Activated T-helper 1 cell treated with anti-CD3 and anti-CD28 coated beads, Interleukin-2, amount 50 U/mL, for 16 hours (primary cell): ENCODE results near the gene SURF4.
"Not testable (repeated sequence)": the region's sequence is repeated elsewhere in the genome, so short reads cannot be mapped to it uniquely, and the experiment has no call there.

Source experiments
- DNase-seq, 2 donors: peaks; one replicate each; pipeline ENCODE4 v3.0.0-alpha.2; 2020; ENCODE audit warnings: low read depth in 1 of 2, low spot score in 1 of 2

The SURF4 gene

DNA sequence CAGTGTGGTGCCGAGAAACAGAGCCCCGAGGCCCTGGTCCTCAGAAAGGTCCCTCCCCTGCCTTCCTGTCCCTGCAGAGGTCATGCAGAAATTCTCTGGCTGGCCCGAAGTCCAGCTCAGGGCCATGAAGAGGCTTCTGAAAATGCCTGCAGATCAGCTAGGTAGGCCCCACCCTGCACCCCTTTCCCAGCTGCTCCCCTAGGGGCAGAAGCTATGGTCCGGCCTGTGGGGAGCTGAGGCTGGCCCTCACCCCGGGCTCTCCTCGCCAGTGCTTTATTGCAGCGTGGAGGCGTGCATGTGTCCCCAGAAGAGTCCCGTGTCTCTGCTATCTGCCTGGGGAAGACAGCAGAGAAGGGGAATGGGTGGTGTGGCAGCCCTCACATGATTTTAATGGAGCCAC is 22.0 kb upstream of the SURF4 start:
- DNase-seq: no peak

DNA sequence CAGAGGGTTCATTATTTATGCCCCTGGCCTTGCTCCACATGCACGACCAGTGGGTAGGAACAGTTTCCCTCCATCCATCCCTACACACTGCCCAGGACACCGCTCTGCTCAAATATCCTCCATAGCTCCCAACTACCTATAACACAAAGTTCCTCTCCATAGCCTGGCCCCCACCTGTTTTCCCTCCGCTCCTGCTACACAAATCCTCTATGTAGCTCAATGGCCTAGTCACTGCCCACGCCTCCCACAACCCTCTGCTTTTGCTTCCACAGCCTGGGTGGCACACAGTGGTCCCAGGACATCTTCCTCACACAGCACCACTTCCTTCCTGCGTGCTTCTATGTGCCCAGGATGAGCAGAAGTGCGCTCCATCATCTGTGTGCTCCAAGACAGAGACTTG is 21.5 kb upstream of the SURF4 start:
- DNase-seq: no peak

DNA sequence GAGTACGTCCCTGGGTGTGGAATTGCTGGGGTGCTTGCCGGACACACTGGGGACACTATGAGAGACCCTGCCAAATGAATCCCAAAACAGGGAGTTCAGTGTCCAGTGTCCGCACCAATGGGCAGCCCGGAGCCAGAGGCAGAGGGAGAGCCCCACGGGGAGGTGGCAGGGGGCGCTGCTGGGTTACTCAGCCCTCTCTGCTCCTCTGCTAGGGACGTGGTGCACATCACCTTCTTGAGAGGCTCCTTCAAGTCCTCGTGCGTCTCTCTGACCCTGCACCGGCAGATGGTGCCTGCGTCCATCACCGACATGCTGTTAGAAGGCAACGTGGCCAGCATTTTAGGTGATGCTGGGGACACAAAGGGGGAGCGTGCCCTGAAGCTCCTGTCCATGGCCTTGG is 21.1 kb upstream of the SURF4 start:
- no peak for DNase-seq

DNA sequence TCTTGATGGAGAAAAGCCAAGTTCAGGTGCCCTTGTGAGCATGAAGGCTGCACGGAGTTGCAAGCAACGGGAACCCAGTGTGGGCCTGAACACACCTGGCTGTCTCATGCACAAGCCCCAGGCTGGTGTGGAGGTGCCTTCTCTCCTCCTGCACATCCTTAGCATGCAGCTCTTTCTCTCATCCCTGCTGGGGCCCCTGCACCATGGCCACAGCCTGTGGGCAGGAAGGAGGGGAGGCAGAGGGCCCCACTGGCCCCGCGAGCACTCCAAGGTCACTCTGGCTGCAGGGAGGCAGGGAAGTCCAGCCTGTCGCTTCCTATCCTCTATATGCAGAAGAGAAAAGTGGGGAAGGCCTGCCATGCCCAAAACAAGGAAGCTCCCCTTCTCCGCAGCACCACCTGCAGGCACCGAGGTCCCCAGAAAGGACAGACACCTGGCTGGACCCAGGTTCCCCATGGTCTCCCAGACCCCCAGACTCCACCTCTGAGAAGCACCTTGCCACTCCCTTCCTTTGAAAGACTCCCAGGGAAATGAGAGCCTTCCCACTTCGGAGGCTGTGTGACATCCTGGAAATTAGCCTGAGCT is 18.9 kb upstream of the SURF4 start:
- no peak for DNase-seq

DNA sequence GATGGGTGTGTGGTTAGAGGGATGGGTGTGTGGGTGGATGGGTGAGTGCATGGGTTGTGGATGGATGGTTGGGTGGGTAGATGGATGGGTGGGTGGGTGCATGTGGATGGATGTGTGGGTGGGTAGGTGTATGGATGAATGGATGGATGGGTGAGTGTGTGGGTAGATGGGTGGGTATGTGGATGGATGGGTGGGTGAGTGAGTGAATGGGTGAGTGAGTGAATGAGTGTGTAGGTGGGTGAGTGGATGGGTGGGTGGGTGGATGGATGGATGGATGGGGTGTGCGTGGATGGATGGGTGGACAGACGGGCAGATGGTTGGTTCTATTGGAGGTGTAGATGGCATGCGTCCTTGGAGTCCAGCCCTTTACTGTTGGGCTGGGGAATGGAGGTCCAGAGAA is 17.5 kb upstream of the SURF4 start:
- no peak for DNase-seq

DNA sequence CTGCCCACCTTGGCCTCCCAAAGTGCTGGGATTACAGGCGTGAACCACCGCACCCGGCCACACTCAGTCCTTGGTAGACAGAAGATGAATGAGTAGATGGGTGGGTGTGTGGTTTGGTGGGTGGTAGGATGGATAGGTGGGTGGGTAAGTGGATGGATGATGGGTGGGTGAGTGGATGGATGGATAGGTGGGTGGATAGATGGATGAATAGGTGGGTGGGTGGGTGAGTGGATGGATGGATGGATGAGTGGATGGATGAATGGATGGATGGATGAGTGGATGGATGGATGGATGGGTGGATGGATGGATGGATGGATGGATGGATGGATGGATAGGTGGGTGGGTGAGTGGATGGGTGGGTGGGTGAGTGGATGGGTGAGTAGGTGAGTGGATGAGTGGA is 16.4 kb upstream of the SURF4 start:
- not testable (repeated sequence) for DNase-seq

DNA sequence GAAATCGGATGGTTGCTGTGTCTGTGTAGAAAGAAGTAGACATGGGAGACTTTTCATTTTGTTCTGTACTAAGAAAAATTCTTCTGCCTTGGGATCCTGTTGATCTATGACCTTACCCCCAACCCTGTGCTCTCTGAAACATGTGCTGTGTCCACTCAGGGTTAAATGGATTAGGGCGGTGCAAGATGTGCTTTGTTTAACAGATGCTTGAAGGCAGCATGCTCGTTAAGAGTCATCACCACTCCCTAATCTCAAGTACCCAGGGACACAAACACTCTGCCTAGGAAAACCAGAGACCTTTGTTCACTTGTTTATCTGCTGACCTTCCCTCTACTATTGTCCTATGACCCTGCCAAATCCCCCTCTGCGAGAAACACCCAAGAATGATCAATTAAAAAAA is 15.6 kb upstream of the SURF4 start:
- not testable (repeated sequence) for DNase-seq

DNA sequence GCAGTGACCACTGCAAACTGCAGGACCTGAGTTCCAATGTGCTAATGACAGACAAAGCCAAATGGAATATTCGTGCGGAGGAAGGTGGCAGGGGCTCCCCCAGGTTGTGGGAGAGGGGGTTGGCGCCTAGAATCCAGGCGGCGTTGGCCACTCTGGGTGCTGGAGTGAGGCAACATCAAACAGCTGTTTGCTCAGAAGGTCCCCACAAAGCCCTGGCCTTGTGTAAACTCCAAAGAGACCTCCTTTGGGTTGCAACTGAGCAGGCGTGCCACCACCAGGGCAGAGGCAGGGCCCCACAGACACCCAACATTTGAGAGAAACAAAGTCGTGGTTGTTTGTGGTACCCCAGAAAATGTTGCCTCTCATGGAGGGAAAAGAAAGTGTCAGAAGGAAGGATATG is 14.9 kb upstream of the SURF4 start:
- DNase-seq: no peak

DNA sequence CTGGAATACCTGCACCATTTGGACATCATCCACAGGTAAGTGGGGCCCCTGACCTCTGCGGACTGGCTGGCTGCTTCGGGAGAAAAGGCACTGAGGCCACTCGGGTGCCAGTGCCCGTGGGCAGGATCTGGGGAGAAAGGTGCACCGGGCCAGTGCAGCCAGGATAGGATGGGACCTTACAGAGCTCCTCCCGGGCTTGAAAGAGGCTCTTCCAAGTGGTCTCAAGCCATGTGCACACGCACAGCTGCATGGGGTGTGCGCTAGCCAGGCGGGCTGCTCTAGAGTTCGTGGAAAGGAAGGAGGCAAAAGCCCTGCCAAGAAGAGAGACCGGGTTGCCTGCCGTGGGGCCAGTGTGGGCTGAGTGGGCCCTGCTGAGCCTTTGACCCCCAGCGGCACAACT is 13.7 kb upstream of the SURF4 start:
- DNase-seq: no peak

DNA sequence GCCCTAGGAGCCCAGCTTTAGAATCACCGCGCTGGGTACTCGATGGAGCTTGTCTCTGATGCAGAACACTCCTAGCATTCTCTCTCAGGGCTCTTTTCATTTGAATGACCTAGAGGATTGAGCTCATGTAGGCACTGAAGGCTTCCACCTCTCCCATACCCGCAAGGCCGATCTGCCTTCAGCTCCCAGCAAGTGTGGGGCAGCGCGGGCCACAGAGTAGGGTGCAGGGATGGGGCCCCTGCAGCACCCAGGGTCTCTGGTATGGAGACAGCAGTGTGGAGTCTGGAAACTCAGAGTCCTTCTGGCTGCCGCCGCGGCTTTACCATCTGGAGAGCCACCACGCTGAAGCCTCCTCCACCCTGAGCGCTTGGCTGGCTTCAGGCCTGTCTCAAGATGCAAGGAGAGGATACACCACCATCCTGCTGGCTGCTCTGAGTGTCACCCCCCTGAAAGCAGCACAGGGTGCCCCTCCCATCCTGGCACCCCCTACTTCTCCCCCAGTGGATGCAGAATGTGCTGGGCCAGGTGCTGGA is 13.2 kb upstream of the SURF4 start:
- no peak for DNase-seq

DNA sequence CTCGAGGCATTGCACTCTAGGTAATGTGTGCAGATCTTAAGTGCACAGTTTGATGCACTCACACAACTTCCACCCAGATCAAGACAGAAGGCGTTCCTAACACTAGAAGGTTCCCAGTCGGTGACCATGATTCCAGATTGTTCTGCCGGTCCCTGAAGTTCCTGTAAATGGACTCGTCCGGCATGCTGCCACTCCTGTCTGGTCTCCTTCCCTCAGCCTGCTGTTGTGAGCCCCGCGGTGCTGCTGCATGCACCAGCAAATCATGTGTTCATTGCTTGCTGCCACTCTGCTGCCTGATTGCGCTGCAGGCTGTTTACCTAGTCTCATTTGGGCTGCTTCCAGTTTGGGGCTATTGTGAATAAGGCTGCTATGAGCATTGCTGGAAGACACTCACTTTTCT is 11.8 kb upstream of the SURF4 start:
- no peak for DNase-seq

DNA sequence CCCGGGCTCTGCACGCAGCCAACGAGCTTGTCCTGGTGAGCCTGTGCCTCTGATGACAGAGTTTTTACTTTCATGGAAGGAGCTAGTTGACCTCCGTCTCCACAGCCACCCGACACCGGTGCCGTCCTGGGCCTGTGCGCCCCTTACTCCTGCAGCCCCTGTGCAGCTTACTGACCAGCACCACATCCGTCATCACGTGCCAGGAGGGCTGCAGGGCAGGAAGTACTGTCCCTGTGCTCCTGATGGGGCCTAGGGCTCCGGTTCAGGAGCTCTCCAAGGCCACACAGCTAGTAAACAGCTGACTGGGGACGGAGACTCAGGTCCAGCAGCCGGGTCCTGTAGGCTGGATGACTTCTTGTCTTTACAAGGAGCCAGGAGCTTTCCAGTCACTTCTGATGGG is 10.5 kb upstream of the SURF4 start:
- no peak for DNase-seq

DNA sequence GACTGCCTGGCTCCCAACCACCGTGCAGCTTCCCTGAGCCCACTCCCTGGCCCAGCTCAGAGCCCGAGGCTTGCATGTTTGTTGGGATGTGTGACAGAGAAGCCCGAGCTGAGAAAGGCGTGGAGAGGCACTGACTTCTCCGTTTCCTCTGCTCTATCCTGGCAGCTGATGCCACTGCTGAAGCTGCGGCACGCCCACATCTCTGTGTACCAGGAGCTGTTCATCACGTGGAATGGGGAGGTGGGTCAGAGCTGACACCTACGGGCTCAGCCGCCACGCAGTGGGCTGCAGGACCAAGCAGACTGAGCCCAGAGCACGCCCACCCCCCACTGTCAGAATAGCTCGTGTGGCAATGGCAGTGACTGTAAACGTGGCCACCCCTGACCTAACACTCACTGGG is 9.6 kb upstream of the SURF4 start:
- DNase-seq: no peak

DNA sequence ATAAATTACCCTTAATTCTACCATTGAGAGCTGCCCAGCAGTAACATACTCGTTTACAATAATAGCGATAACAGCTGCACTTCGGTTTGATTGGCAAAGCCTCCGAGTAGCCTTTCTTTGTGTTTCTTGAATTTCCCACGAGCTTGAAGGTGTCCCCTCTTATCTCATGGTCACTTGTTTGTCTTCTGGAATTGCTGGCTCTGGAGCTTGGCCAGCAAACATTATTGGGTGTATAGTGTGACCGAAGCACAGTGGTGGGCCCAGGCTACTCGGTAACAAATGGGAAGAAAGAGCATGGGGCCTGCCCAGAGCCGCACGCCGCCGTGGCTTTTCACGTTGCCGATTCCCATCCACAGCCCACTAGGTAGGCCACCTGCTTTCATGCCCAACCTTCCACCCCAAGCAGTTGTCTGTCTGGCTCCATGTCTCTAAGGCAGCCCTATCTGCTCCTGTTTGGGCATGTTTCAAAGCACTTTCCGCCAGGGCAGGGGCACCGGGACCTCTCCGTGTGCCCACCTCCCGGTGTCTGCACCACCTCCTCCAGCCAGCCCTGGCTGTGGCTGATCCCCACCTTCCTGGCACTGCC is 9.0 kb upstream of the SURF4 start:
- no peak for DNase-seq

DNA sequence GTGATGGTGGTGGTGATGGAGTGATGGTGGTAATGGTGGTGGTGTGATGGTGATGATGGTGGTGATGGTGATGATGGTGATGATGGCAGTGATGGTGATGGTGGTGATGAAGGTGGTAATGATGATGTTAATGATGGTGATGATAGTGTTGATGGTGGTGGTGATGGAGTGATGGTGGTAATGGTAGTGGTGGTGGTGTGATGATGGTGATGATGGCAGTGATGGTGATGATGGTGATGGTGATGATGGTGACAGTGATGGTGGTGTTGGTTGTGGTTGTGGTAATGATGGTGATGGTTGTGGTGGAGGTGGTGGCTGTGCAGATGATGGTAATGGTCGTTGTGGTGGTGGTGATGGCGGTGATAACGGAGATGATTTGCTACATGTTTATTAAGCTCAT is 7.6 kb upstream of the SURF4 start:
- no peak for DNase-seq

DNA sequence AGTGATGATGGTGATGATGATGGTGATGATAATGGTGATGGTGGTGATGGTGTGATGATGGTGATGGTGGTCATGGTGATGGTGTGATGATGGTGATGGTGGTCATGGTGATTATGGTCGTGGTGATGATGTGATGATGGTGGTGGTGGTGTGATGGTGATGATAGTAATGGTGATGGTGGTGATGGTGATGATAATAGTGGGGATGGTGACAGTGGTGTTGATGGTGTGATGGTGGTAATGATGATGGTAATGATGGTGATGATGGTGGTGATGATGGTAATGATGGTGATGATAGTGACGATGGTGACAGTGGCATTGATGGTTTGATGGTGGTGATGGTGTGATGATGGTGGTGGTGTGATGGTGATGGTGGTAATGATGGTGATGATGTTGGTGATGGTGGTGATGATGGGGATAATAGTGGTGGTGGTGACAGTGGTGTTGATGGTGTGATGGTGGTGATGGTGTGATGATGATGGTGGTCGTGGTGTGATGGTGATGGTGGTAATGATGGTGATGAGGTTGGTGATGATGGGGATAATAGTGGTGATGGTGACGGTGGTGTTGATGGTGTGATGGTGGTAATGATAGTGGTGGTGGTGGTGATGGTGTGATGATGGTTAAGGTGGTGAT is 6.8 kb upstream of the SURF4 start:
- DNase-seq: no peak

DNA sequence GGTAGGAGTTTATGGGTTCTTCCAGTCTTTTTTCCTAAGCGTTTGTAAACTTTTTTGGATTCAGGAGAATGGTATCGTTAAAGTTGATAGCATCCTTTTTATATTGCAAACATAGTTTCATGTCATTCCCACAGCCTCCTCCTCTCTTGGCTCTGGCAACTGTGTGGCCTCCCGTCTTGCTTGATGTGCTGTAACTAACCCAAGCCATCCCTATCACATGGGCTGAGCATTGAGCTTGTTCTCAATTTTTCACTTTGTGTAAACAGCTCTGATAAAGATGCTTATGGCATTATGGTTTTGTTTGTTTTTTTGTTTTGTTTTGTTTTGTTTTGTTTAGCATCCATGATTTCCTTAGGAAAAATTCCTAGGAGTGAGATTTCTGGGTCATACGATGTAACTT is 4.9 kb upstream of the SURF4 start:
- DNase-seq: no peak

DNA sequence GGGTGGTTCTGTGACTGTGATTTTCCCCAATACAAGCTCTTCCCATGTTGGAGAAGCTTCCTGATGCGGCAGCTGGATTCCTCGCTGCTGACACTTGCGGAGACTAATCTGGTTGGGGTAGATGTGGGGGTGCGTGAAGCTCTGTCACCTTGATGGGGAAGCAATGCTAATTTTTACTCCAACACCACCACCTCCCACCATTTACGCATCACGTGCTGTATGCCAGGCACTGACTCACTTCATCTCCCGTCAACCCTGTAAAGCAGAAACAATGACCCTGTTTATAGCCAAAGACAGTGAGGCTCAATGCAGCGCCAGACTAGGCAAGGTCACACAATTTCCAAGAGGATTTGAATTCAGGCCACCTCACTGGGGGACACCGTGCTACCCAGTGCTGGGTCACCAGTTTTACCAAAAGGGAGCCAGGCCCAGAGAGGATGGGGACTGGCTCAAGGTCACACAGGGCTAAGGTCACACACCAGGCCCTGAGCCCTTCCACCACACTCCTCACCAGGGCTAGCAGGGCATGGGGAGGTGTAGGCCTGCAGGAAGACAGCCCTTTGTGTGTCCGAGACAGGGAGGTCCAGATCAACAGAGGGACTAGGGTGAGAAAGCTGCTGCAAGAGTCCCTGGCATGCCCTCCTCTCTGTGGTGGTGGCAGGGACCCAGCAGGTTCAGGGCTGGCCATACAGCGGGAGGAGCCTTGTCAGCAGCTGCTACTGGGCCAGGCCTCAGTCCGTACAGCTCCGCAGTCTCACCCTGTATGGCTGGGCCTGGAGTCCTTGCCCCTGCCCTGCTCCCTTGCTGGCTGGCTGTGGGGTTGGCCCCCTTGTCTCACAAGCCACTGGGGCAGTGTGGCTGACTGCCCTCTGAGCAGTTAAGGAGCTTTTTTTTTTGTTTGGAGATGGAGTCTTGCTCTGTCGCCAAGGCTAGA is 3.6 kb upstream of the SURF4 start:
- no peak for DNase-seq

DNA sequence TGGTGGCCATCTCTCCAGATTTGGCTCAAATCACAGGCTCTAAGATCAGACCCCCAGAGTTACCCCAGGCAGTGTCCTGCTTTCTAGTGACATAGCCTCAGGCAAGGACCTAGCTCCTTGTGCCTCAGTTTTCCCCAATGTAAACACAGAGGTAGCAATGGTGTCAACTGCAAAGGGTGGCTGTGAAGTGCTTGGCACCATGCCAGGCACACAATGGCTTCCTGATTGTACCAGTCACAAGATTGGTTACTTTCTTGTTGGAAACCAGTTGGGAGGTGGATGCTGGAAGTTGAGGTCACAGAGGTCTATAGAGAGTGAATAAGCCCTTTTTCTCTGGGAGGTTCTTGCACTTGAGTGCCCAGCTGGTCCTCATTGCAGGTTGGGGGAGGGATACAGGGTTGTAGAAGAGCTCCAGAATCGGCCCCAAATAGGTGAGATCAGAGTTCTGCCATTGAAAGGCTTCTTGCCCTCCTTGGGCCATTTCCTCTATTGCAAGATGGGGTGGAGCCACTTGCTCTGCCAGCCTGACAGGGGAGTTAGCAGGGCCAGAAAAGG is 2.6 kb upstream of the SURF4 start:
- DNase-seq: no peak

DNA sequence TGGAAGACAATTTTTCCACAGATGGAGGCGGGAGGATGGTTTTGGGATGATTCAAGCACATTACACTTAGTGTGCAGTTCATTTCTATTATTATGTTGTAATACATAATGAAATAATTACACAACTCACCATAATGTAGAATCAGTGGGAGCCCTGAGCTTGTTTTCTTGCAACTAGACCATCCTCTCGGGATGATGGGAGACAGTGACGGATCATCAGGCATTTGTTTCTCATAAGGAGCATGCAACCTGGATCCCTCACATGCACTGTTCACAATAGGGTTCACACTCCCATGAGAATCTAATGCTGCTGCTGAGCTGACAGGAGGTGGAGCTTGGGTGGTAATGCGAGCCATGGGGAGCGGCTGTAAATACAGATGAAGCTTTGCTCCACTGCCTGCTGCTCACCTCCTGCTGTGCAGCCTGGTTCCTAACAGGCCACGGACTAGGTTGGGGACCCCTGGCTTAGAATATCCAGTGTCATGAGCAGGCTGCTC is 1.9 kb upstream of the SURF4 start:
- no peak for DNase-seq

DNA sequence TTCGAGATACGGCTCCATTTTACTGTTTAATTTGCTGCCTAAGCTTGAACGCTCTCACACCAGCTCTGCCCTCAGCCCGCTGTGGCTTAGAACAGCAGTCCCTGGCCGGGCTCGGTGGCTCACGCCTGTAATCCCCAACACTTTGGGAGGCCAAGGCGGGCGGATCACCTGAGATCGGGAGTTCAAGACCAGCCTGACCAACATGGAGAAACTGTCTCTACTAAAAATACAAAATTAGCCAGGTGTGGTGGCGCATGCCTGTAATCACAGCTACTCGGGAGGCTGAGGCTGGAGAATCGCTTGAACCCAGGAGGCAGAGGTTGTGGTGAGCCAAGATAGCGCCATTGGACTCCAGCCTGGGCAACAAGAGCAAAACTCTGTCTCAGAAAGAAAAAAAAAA is 1.4 kb upstream of the SURF4 start:
- DNase-seq: not testable (repeated sequence)
